ENCODE results near the gene RAB3IL1.

The RAB3IL1 gene

GRCh38 chr11:61850687-61851086 lies 66.7 kb downstream of the RAB3IL1 start:
- no peak for TF ChIP-seq CTCF (IDR thresholded peaks at IDR 0.05; ENCODE audit: borderline replicate concordance, control extremely low read depth, extremely low read depth, insufficient read depth, missing control alignments)
- DNase-seq (ENCODE audit: low spot score): no peak
- in situ Hi-C loops (cut with MboI; ENCODE audit: low sequenced_read_pairs, unreplicated experiment): no loop called here

GRCh38 chr11:61848631-61849030 lies 68.7 kb downstream of the RAB3IL1 start:
- TF ChIP-seq CTCF (IDR thresholded peaks at IDR 0.05; ENCODE audit: borderline replicate concordance, control extremely low read depth, extremely low read depth, insufficient read depth, missing control alignments): no peak
- in situ Hi-C loops (cut with MboI; ENCODE audit: low sequenced_read_pairs, unreplicated experiment): no loop called here

GRCh38 chr11:61847914-61848581 lies 69.3 kb downstream of the RAB3IL1 start:
- no peak for TF ChIP-seq CTCF (IDR thresholded peaks at IDR 0.05; ENCODE audit: borderline replicate concordance, control extremely low read depth, extremely low read depth, insufficient read depth, missing control alignments)
- no peak for DNase-seq (ENCODE audit: low spot score)
- in situ Hi-C loops (cut with MboI; ENCODE audit: low sequenced_read_pairs, unreplicated experiment): no loop called here

More at GRCh38 chr11:61848631-61849030, 68.7 kb downstream of the RAB3IL1 start:
- no peak for DNase-seq (ENCODE audit: low spot score)
